Activated CD4-positive, alpha-beta memory T cell treated with anti-CD3 and anti-CD28 coated beads, Interleukin-2, amount 10 ng/mL, durations not matched to agents 7 days and 5 days (primary cell): Measurements from ENCODE around the gene FOSL1. TPM values are rescaled to one million over a fixed set of nuclear protein-coding genes. Genes with fewer than 3 reads are reported as not detected.
A peak's percentile ranks its signal among the peaks of the same experiment; 100 is the strongest.

Source experiments
- CTCF ChIA-PET: fragments of 350-600 bp; sonication (Branson Sonifier 250); formaldehyde crosslinking; loops from one replicate; lab custom pipeline; 2021; ENCODE audit warnings: antibody characterized with exemption, inconsistent platforms; lab: Charles Lee
- POLR2A ChIA-PET: fragments of 350-600 bp; sonication (Branson Sonifier 250); formaldehyde crosslinking; loops from one replicate; lab custom pipeline; 2021; ENCODE audit warnings: antibody characterized with exemption; lab: Charles Lee
- DNase-seq: peaks from one replicate; pipeline ENCODE4 v3.0.0-alpha.2; 2020
- H3K27ac Mint-ChIP-seq: one replicate; pipeline ENCODE4 v1.8.0; 2021; ENCODE audit warnings: mild to moderate bottlenecking, mixed read lengths
- H3K27me3 Mint-ChIP-seq: one replicate; pipeline ENCODE4 v1.8.0; 2021; ENCODE audit warnings: mixed read lengths
- H3K36me3 Mint-ChIP-seq: one replicate; pipeline ENCODE4 v1.8.0; 2021; ENCODE audit warnings: low read depth, mixed read lengths
- H3K4me1 Mint-ChIP-seq: one replicate; pipeline ENCODE4 v1.8.0; 2021; ENCODE audit warnings: mixed read lengths
- H3K4me3 Mint-ChIP-seq: one replicate; pipeline ENCODE4 v1.8.0; 2021; ENCODE audit warnings: mild to moderate bottlenecking, mixed read lengths
- H3K9me3 Mint-ChIP-seq: one replicate; pipeline ENCODE4 v1.8.0; 2021; ENCODE audit warnings: mixed read lengths
- total RNA-seq, 2 experiments: library from RNA; stranded (reverse); gene quantifications; one replicate each; pipeline ENCODE4 v1.2.3, GENCODE V29; 2021

FOSL1 gene
- total RNA-seq, 2 experiments from 2014 or later = 4.5 to 5.0 TPM

DNA sequence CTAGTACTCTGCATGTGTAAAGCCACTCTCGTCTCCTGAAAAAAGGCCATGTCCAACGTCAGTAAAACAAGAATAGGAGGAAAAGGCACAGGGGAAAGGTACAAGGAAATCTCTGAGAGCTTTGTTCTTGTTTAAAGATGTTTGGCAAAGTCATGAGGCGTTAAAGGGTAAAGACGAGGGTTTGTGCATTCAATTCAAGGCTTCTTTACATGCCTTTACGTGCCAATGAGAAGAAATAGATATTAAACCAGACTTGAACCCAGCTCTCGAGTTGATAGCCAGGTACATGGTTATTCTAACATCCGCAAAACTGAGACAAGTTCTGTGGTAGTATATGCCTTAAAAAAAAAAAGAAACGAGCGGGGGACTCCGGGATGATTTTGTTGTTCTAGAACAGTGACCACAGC lies 41.5 kb downstream of the FOSL1 start:
- H3K4me3 Mint-ChIP-seq = peak overlapping the region; percentile 84
- H3K27ac Mint-ChIP-seq = peak overlapping the region; percentile 97
- peaks cover 66% of the 10 kb centered on the region for H3K4me1 Mint-ChIP-seq

DNA sequence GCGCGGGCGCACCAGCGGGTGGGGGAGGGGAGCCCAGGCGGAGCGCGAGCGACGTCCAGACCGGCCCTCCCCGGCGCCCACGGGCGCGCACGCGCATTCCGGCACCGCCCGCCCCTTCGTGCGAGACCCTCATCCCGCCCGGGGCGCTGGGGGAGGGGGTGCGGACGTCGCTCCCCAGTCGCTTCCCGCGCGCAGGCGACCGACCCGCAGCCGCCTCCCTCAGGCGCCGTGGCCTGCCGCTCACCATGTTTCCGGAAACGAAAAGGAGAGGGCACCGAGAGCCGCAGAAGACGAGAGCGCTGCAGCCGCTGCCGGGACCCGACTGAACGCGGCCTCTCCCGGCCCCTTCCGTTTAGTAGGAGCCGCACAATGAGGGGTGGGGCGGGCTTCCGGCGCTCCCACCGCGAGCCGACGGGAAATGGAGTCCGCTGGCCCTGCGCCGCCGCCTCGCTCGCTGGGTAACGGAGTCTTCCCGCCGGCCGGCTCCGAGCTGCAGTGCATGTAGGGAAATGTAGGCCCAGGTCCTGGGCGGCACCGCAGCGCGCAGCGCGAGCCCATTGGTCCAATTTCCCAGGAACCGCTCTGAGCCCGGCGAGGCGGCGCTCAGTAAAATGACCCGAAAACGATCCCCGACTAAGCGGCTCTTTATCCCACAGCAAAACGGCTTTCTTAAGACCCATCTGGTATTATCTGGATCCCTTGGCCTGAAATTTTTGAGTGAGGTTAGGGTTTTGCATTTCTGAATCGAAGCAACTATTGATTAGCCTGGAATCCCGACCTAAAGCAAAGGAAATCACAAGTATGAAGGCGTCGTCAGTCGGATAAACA lies 42.1 kb downstream of the FOSL1 start, which contains the start of gene CFL1:
Gene CFL1 (minus strand): TSS at position 328 of the 828 bp plus-strand sequence. CDS start 81 bp downstream, at position 247.
- peak; percentile 99 for DNase-seq
- Mint-ChIP-seq H3K27ac (peak within 1 kb of the TSS; percentile 97), H3K4me3 (peak within 1 kb of the TSS; percentile 91), H3K27me3 (no peaks in the 10 kb centered on the region), H3K4me1 (peaks cover 66% of the 10 kb centered on the region), H3K36me3 (peaks cover 64% of the 10 kb centered on the region), H3K9me3 (no peaks in the 10 kb centered on the region)
- ChIA-PET CTCF (interaction anchor here (1.2 to 8.7 kb wide), 6 partner anchors 19 to 146 kb away, joined by 4 to 251 read pairs (median 10); partner anchors contain the start of genes AP5B1, CCDC85B, FIBP and KAT5), POLR2A (interaction anchor here (0.6 to 8.9 kb wide), 27 partner anchors 8 to 736 kb away, joined by 3 to 284 read pairs (median 9); partner anchors contain the start of genes AP5B1, BANF1, C11orf68 and CCDC85B)

More for the DNA sequence above, 41.5 kb downstream of the FOSL1 start:
- CTCF ChIA-PET = interaction anchor here (1.2 to 8.7 kb wide), 11 partner anchors 12 to 243 kb away, joined by 4 to 251 read pairs (median 12); partner anchors contain the start of genes AP5B1, CCDC85B, CTSW and FIBP
- no peaks in the 10 kb centered on the region for H3K9me3 Mint-ChIP-seq
- peaks cover 64% of the 10 kb centered on the region for H3K36me3 Mint-ChIP-seq
- POLR2A ChIA-PET = interaction anchor here (0.6 to 8.9 kb wide), 29 partner anchors 8 to 983 kb away, joined by 3 to 284 read pairs (median 12); partner anchors contain the start of genes AP5B1, BANF1, C11orf68 and CCDC85B
- no peak for DNase-seq
- no peaks in the 10 kb centered on the region for H3K27me3 Mint-ChIP-seq

DNA sequence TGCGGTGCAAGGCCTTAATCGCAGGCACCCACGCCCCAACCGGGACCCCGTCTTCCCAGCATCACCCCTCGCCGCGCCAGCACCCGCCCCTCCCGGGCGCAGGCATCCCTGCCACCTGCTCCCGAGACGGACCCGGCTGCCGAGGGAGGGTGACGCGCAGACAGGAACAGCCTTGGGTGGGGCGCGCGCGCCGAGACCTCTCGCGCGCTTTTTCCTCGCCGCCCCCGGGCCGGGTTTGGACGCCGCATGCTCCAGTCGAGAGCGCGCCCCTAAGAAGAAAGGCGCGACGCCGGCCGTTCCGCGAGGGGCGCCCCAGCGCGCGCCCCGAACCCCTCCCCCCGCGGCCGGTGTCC lies 42.7 kb downstream of the FOSL1 start:
- no peaks in the 10 kb centered on the region for H3K27me3 Mint-ChIP-seq
- H3K27ac Mint-ChIP-seq = peak overlapping the region; percentile 83
- peak overlapping the region; percentile 91 for H3K4me3 Mint-ChIP-seq
- ChIA-PET POLR2A (interaction anchor here (1.0 to 8.9 kb wide), 14 partner anchors 8 to 242 kb away, joined by 4 to 284 read pairs (median 12); partner anchors contain the start of genes AP5B1, BANF1, C11orf68 and CCDC85B), CTCF (interaction anchor here (1.2 to 8.7 kb wide), 3 partner anchors 30 to 146 kb away, joined by 4 to 251 read pairs (median 7); partner anchors contain the start of genes AP5B1, CCDC85B, FIBP and KAT5)
- DNase-seq = peak; percentile 70
- no peaks in the 10 kb centered on the region for H3K9me3 Mint-ChIP-seq
- peaks cover 64% of the 10 kb centered on the region for H3K36me3 Mint-ChIP-seq
- H3K4me1 Mint-ChIP-seq = peaks cover 61% of the 10 kb centered on the region

DNA sequence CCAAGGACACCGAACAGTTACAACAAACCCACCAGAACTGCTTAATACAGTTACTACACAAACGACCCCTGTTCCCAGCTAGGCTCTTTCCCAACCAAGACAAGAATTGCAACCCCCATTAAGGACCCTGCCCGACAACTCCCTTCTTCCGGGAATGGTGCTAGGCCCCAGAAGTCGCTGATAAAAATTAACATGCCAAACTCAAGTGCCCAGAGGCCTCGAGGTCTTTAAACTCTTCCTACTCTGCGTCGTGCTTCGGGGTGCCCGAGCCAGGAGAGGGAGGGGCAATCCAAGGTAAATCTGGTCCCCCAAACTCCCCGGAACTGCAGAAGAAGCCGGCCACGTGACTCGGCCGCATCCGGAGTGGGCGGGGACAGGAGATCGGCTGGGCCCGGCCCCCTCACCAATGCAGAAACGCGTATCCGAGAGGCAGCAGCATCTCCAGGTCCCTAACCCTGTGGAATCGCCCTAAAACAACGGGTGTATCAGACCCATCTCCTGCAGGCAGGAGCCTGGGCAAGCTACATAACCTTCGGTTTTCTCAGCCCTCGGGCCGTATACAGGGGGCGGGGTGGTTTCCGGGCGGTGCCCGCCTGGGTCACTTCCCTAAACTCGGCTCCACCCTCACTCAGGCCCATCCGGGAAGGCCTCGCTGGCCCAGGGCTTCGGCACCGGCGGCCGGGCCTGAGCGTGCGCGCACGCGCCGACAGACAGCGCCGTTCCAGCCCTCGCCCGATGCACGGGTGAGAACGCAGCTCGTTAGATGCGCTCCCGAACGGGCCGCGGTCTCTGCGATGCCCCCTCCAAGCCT lies 43.3 kb downstream of the FOSL1 start:
- Mint-ChIP-seq H3K4me3 (peak overlapping the region; percentile 91), H3K27me3 (no peaks in the 10 kb centered on the region), H3K4me1 (peaks cover 57% of the 10 kb centered on the region), H3K27ac (peak overlapping the region; percentile 83), H3K9me3 (peaks cover 2% of the 10 kb centered on the region), H3K36me3 (peaks cover 66% of the 10 kb centered on the region)
- ChIA-PET CTCF (interaction anchor here (1.4 to 8.7 kb wide), 3 partner anchors 31 to 145 kb away, joined by 4 to 251 read pairs (median 7); partner anchors contain the start of genes CCDC85B, FIBP and KAT5), POLR2A (interaction anchor here (0.6 to 8.9 kb wide), 12 partner anchors 13 to 242 kb away, joined by 3 to 284 read pairs (median 8); partner anchors contain the start of genes AP5B1, BANF1, C11orf68 and CCDC85B)
- DNase-seq = peak; percentile 90

DNA sequence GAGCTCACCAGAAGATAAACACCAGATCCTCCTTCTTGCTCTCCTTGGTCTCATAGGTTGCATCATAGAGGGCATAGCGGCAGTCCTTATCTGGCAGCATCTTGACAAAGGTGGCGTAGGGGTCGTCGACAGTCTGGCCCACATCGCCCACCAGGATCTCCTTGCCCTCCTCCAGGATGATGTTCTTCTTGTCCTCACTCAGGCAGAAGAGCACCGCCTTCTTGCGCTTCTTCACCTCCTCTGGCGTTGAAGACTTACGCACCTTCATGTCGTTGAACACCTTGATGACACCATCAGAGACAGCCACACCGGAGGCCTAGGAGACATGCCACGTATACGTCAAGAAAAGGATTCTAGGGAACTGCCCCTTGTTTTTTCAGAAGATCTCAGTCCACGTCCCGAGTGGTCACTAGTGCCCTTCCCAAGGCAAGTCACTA lies 44.2 kb downstream of the FOSL1 start:
- CTCF ChIA-PET = interaction anchor here (1.4 to 8.7 kb wide), 2 partner anchors 32 to 144 kb away, joined by 4 to 251 read pairs; partner anchors contain the start of genes CCDC85B, FIBP and KAT5

DNA sequence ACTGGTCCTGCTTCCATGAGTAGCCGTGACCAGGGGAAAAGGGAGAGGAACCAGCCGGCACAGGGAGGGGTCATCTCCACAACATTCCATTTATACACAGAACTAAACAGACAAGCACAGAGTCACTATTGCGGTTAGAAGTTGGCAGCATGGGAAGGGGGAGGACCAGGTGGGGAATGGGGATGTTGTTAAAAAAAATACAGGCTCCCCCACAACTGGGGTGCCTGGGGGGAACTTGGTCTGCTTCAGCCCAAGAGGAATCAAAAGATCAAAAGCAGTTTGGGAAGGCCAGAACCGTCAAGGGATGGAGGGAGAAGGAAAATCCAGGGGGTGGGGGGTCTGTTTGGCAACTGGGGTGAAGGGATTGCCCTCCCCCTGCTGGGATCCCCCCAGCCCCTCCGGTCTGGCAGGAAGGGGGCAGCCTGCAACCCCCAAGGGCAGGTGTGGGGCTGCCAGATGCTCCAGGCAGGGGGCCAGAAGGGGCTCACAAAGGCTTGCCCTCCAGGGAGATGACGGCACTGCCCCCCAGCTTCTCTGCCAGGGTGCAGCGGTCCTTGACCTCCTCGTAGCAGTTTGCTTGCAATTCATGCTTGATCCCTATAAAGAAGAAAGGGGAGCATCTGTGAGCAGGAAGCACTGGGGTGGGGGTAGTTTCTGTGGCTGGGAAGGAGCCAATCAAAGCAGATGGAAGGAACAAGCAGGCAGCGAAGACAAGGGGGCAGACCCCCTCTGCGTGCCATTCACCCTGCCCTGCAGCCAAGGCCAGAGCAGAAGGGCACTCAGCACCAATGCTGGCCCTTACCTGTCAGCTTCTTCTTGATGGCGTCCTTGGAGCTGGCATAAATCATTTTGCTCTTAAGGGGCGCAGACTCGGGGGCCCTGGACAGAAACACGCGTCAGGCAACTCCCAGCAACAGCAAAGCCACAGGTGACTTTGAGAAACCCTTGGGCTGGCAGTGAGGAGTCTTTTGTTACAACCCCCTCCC lies 45.0 kb downstream of the FOSL1 start:
- ChIA-PET CTCF (interaction anchor here (1.4 to 8.7 kb wide), 2 partner anchors 33 to 143 kb away, joined by 4 to 251 read pairs; partner anchors contain the start of genes CCDC85B, FIBP and KAT5), POLR2A (interaction anchor here (0.7 to 8.9 kb wide), 6 partner anchors 15 to 147 kb away, joined by 3 to 284 read pairs (median 18); partner anchors contain the start of genes AP5B1, BANF1, CCDC85B and EFEMP2)
- Mint-ChIP-seq H3K27me3 (no peaks in the 10 kb centered on the region), H3K9me3 (peaks cover 5% of the 10 kb centered on the region), H3K27ac (peak overlapping the region; percentile 83), H3K4me3 (peak overlapping the region; percentile 91), H3K4me1 (peaks cover 45% of the 10 kb centered on the region), H3K36me3 (peaks cover 72% of the 10 kb centered on the region)
- no peak for DNase-seq

More for the DNA sequence above, 44.2 kb downstream of the FOSL1 start:
- Mint-ChIP-seq H3K27ac (peak overlapping the region; percentile 83), H3K27me3 (no peaks in the 10 kb centered on the region), H3K9me3 (peaks cover 5% of the 10 kb centered on the region), H3K4me1 (peaks cover 48% of the 10 kb centered on the region), H3K4me3 (peak overlapping the region; percentile 91), H3K36me3 (peaks cover 68% of the 10 kb centered on the region)
- no peak for DNase-seq
- POLR2A ChIA-PET = interaction anchor here (0.7 to 8.9 kb wide), 7 partner anchors 14 to 241 kb away, joined by 3 to 284 read pairs (median 8); partner anchors contain the start of genes AP5B1, BANF1, CCDC85B and EFEMP2

DNA sequence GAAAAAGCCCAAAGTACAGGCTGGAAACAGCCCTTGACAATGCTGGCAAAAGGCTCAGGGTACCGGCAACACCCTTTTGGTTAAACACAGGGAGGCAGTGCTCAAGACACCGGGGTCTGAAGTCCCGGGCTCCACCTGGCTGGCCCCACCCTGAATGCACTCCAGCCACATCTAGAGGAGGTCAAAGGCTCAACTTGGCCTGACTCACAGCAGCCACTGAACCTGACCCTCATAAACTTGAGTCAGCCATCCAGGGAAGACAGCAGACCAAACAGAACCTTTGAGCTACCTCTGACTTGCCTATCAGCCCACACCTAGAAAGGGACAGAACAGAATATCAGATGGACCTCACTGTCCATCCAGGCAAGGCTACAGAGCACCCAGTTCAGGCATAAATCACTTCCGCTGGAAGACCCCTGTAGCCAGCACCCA lies 46.0 kb downstream of the FOSL1 start:
- POLR2A ChIA-PET = interaction anchor here (1.5 to 2.5 kb wide), 3 partner anchors 9 to 21 kb away, joined by 4 to 8 read pairs (median 5); partner anchors contain the start of gene SNX32
- no peaks in the 10 kb centered on the region for H3K27me3 Mint-ChIP-seq
- H3K9me3 Mint-ChIP-seq = peaks cover 5% of the 10 kb centered on the region
- CTCF ChIA-PET = no interaction called here
- H3K27ac Mint-ChIP-seq = no peak overlapping the region
- H3K4me1 Mint-ChIP-seq = peaks cover 42% of the 10 kb centered on the region
- peak overlapping the region; percentile 39 for H3K4me3 Mint-ChIP-seq
- no peak for DNase-seq
- H3K36me3 Mint-ChIP-seq = peaks cover 70% of the 10 kb centered on the region

DNA sequence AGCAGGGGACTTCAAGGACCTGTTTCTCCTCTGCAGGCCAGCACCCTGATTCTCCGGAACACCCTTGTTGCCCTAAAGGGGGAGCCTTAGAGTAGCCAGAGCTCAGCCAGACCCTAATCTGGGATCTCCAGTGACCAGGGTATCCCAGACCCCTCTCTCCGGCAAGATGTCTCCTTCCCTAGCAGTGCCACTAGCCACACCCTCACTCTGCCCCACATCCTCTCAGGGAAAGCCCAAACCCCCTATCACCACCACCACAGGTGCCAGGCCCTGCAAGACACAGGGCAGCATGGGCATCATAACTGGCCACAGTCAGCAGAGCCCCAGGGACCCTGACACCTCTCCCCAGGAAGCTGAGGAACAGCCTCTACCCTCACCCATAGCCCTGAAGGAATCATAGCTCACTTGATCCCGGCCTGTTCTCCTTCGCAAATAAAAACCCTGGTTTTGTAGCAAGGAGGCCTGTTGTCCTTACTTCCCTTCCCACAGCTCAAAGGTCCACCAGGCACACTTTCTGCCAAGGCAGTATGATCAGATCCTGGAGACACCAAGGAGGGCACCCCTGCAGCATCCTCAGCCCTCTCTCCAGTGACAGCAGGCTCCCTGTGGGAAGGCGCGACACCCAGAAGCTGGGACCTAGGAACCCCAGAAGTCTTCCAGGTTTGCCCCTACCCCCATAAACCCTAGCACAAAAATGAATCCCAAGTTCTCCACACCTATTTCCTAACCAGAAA lies 46.8 kb downstream of the FOSL1 start:
- H3K36me3 Mint-ChIP-seq = peaks cover 70% of the 10 kb centered on the region
- H3K27me3 Mint-ChIP-seq = no peaks in the 10 kb centered on the region
- H3K4me3 Mint-ChIP-seq = no peak overlapping the region
- H3K9me3 Mint-ChIP-seq = peaks cover 5% of the 10 kb centered on the region
- no peak for DNase-seq
- ChIA-PET CTCF (no interaction called here), POLR2A (interaction anchor here (1.0 to 3.6 kb wide), 8 partner anchors 8 to 141 kb away, joined by 3 to 13 read pairs (median 4); partner anchors contain the start of genes FOSL1 and SNX32)
- H3K27ac Mint-ChIP-seq = no peak overlapping the region
- peaks cover 41% of the 10 kb centered on the region for H3K4me1 Mint-ChIP-seq

DNA sequence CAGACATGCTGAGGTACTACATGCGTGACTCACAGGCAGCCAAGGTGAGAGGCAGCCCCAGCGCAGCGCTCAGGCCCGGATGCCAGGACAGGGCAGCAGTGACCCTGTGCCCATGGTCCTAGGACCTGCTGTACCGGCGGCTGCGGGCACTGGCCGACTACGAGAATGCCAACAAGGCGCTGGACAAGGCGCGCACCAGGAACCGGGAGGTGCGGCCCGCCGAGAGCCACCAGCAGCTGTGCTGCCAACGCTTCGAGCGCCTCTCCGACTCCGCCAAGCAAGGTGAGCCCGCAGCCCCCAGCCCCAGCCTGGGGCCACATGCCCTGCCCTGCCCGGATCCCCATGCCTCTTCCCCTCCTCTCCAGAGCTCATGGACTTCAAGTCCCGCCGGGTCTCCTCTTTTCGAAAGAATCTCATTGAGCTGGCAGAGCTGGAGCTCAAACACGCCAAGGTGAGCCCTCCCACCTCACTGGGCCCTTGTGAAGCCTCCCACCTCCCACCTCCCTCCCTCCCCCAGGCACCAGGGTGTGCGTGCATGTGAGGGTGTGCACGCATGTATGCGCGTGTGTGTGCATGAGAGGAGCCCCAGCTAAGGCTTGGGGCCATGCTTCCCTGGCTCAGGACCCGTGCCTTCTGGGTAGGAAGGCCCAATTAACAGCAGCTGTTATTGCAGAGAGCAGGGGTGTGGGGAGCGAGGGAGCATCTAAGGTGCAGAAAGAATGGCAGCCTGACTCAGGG lies 47.5 kb downstream of the FOSL1 start:
- DNase-seq = no peak
- peaks cover 38% of the 10 kb centered on the region for H3K4me1 Mint-ChIP-seq
- ChIA-PET POLR2A (interaction anchor here (1.0 to 4.6 kb wide), 15 partner anchors 8 to 214 kb away, joined by 3 to 38 read pairs (median 4); partner anchors contain the start of genes CCDC85B, FIBP, FOSL1 and MUS81), CTCF (interaction anchor here (1.1 to 1.3 kb wide), 3 partner anchors 24 to 150 kb away, joined by 3 to 5 read pairs (median 3); partner anchors contain the start of genes BANF1 and EIF1AD)
- no peak overlapping the region for H3K4me3 Mint-ChIP-seq
- H3K36me3 Mint-ChIP-seq = peaks cover 68% of the 10 kb centered on the region
- H3K9me3 Mint-ChIP-seq = peaks cover 5% of the 10 kb centered on the region
- no peak overlapping the region for H3K27ac Mint-ChIP-seq
- H3K27me3 Mint-ChIP-seq = no peaks in the 10 kb centered on the region
